K562 (cell line): ENCODE measurements around the gene ADAMTS14. TPM values are rescaled to one million over a fixed set of nuclear protein-coding genes. Genes with fewer than 3 reads are reported as not detected.

ENCODE experiments used
- ARID1B ChIP-seq: fragments of 450-650 bp; IDR thresholded peaks from 2 replicates; pipeline ENCODE4 v1.6.1; 2016; ENCODE audit warnings: antibody characterized with exemption, mild to moderate bottlenecking, inconsistent platforms
- ATF1 ChIP-seq, 2 experiments: fragments of 450-650 bp in 1 of 2; IDR thresholded peaks; 2 replicates each; pipeline ENCODE4 v1.6.1; 2016; ENCODE audit warnings: missing compliant biosample characterization in 1 of 2, missing genetic modification characterization in 1 of 2
- MTA3 ChIP-seq: fragments of 450-650 bp; formaldehyde crosslinking; IDR thresholded peaks from 2 replicates; pipeline ENCODE4 v1.6.1; 2017; ENCODE audit warnings: mild to moderate bottlenecking, borderline replicate concordance
- MYC ChIP-seq, 2 experiments: fragments of 250-450 bp in 1 of 2; sonication (Bioruptor Pico) in 1 of 2; IDR thresholded peaks; 2 replicates each; pipeline versions ENCODE4 v1.5.1 to v1.6.1; 2012 to 2021; ENCODE audit warnings: low read depth in 2 of 2, borderline replicate concordance in 1 of 2, improper control_type of control experiment in 1 of 2, low read length in 1 of 2, mild to moderate bottlenecking in 1 of 2, moderate library complexity in 1 of 2
- NR4A1 ChIP-seq, 2 experiments: fragments of 250-450 bp in 1 of 2; fragments of 450-650 bp in 1 of 2; sonication (Bioruptor Pico) in 1 of 2; IDR thresholded peaks; 2 replicates each; pipeline versions ENCODE4 v1.4.0 to v1.6.1; 2016 to 2020; ENCODE audit warnings: mild to moderate bottlenecking in 2 of 2, missing compliant biosample characterization in 1 of 2, missing genetic modification characterization in 1 of 2, moderate library complexity in 1 of 2
- RFX5 ChIP-seq: IDR thresholded peaks from 2 replicates; pipeline ENCODE4 v1.6.1; 2011; ENCODE audit warnings: low read depth, mild to moderate bottlenecking, improper control_type of control experiment, low read length
- ZEB2 ChIP-seq: fragments of 450-650 bp; IDR thresholded peaks from 2 replicates; pipeline ENCODE4 v1.6.1; 2016
- ZNF23 ChIP-seq: fragments of 250-450 bp; sonication (Bioruptor Pico); IDR thresholded peaks from 2 replicates; pipeline ENCODE4 v1.4.0; 2020; ENCODE audit warnings: mild to moderate bottlenecking
- ZNF445 ChIP-seq: fragments of 250-450 bp; sonication (Bioruptor Pico); IDR thresholded peaks from 2 replicates; pipeline ENCODE4 v1.4.0; 2020; ENCODE audit warnings: low read depth, mild to moderate bottlenecking, moderate library complexity
- ZNF589 ChIP-seq: fragments of 200-800 bp; sonication (Bioruptor generic); IDR thresholded peaks from 2 replicates; pipeline ENCODE4 v1.6.1; 2016; ENCODE audit warnings: low read depth, missing genetic modification characterization, missing compliant biosample characterization
- ZNF717 ChIP-seq: fragments of 250-450 bp; sonication (Bioruptor Pico); IDR thresholded peaks from 2 replicates; pipeline ENCODE4 v1.5.0; 2021
- polyA plus RNA-seq, 8 experiments: library from polyadenylated mRNA; depleted of rRNA in 4 of 8; stranded (reverse) in 5 of 8; unstranded in 3 of 8; fragments of >200 nt; fragmentation: Nextera tagmentation in 2 of 8; fragmentation: Illumina TruSeq in 1 of 8; extraction: Ambion mirVana in 2 of 8; extraction: Trizol in 1 of 8; gene quantifications; 2 replicates each; pipeline versions ENCODE4 v1.2.1 to v1.2.3, GENCODE V29; 2011 to 2014; ENCODE audit warnings: inconsistent platforms in 1 of 8, missing spikeins in 1 of 8
- total RNA-seq, 7 experiments: library from RNA; depleted of rRNA in 6 of 7; stranded (reverse); fragments of >200 nt in 6 of 7; fragmentation: Illumina TruSeq in 2 of 7; extraction: Trizol in 2 of 7; gene quantifications; 2 replicates each; pipeline versions ENCODE4 v1.2.1 to v1.2.3, GENCODE V29; 2011 to 2021; ENCODE audit warnings: low replicate concordance in 1 of 7
- TF ChIP-seq, protein P1 (sequence below): sonication (generic); formaldehyde crosslinking; IDR thresholded peaks from 2 replicates; pipeline ENCODE4 v1.8.0; 2023; ENCODE audit warnings: missing genetic modification reagents, mild to moderate bottlenecking, borderline replicate concordance
- TF ChIP-seq, protein P2 (sequence below), 3 experiments: IDR thresholded peaks in 2 of 3; conservative IDR thresholded peaks in 1 of 3; 2 replicates each; pipeline ENCODE4 v1.5.1; 2011 to 2012; ENCODE audit warnings: low read length in 3 of 3, mild to moderate bottlenecking in 3 of 3, control low read depth in 2 of 3, improper control_type of control experiment in 1 of 3, inconsistent platforms in 1 of 3, low read depth in 1 of 3, mixed read lengths in 1 of 3, moderate library complexity in 1 of 3; ENCODE audit not compliant: insufficient read depth in 2 of 3
- TF ChIP-seq, protein P3 (sequence below), 3 experiments: fragments of 200-800 bp in 1 of 3; fragments of 250-450 bp in 1 of 3; fragments of 450-650 bp in 1 of 3; sonication (Bioruptor Pico) in 1 of 3; sonication (Bioruptor generic) in 1 of 3; formaldehyde crosslinking in 1 of 3; IDR thresholded peaks; 2 replicates each; pipeline versions ENCODE4 v1.6.1 to v1.8.0; 2016 to 2022; ENCODE audit warnings: mild to moderate bottlenecking in 2 of 3, missing genetic modification characterization in 2 of 3, missing compliant biosample characterization in 1 of 3, moderate library complexity in 1 of 3

ADAMTS14 gene
- total and polyA plus RNA-seq, 9 of the 15 experiments (the other 6 are each of a cell fraction or from before 2014, with no cell fraction given), result 0.04 to 37.4 (median 15.9) TPM

DNA sequence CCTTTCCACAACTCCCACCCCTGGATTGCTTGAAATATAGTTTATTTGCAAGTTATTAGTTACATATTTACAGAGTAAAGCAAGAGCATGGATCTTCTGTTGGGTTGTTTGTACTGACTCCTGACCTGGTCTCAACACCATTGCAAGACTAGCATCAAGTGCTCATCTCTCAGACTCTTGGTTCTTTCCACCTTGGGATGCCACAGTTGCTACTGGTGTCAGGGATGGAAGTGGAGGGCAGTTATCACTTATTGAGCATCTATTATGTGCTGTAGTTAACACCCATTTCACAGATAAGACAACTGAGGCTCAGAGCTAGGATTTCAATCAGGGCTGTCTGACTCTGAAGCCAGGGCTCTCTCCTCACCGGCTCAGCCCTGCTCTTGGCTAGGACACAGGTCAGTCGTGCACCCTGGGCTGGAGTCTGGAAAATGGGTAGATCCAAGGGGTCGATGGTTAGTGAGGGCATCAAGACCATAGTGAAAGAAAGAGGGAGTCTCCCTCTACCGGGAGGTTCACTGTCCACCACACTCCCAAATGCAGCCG is 614 bp upstream of the ADAMTS14 start (continued):
- TF ChIP-seq, protein P1, sequence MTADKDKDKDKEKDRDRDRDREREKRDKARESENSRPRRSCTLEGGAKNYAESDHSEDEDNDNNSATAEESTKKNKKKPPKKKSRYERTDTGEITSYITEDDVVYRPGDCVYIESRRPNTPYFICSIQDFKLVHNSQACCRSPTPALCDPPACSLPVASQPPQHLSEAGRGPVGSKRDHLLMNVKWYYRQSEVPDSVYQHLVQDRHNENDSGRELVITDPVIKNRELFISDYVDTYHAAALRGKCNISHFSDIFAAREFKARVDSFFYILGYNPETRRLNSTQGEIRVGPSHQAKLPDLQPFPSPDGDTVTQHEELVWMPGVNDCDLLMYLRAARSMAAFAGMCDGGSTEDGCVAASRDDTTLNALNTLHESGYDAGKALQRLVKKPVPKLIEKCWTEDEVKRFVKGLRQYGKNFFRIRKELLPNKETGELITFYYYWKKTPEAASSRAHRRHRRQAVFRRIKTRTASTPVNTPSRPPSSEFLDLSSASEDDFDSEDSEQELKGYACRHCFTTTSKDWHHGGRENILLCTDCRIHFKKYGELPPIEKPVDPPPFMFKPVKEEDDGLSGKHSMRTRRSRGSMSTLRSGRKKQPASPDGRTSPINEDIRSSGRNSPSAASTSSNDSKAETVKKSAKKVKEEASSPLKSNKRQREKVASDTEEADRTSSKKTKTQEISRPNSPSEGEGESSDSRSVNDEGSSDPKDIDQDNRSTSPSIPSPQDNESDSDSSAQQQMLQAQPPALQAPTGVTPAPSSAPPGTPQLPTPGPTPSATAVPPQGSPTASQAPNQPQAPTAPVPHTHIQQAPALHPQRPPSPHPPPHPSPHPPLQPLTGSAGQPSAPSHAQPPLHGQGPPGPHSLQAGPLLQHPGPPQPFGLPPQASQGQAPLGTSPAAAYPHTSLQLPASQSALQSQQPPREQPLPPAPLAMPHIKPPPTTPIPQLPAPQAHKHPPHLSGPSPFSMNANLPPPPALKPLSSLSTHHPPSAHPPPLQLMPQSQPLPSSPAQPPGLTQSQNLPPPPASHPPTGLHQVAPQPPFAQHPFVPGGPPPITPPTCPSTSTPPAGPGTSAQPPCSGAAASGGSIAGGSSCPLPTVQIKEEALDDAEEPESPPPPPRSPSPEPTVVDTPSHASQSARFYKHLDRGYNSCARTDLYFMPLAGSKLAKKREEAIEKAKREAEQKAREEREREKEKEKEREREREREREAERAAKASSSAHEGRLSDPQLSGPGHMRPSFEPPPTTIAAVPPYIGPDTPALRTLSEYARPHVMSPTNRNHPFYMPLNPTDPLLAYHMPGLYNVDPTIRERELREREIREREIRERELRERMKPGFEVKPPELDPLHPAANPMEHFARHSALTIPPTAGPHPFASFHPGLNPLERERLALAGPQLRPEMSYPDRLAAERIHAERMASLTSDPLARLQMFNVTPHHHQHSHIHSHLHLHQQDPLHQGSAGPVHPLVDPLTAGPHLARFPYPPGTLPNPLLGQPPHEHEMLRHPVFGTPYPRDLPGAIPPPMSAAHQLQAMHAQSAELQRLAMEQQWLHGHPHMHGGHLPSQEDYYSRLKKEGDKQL (CRISPR knock-in tag), result 0 out of 2 replicates have a peak, but pooled peaks have one; percentile 37
- peak; percentile 23; the same call in 1 of the 2 replicates for TF ChIP-seq MTA3
- peak; percentile 64; the same call in 1 of the 2 replicates for TF ChIP-seq ZEB2
- TF ChIP-seq NR4A1 (CRISPR knock-in tag; IDR thresholded peaks at IDR 0.05), result peak; percentile 71; the same call in 1 of the 2 replicates
- TF ChIP-seq NR4A1 (tag; IDR thresholded peaks at IDR 0.05), result peak; percentile 85
- TF ChIP-seq, protein P2, sequence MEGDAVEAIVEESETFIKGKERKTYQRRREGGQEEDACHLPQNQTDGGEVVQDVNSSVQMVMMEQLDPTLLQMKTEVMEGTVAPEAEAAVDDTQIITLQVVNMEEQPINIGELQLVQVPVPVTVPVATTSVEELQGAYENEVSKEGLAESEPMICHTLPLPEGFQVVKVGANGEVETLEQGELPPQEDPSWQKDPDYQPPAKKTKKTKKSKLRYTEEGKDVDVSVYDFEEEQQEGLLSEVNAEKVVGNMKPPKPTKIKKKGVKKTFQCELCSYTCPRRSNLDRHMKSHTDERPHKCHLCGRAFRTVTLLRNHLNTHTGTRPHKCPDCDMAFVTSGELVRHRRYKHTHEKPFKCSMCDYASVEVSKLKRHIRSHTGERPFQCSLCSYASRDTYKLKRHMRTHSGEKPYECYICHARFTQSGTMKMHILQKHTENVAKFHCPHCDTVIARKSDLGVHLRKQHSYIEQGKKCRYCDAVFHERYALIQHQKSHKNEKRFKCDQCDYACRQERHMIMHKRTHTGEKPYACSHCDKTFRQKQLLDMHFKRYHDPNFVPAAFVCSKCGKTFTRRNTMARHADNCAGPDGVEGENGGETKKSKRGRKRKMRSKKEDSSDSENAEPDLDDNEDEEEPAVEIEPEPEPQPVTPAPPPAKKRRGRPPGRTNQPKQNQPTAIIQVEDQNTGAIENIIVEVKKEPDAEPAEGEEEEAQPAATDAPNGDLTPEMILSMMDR (IDR thresholded peaks at IDR 0.05 in 2 of 3, conservative IDR thresholded peaks at IDR 0.05 in 1 of 3; ENCODE audit: insufficient read depth in 2 of 3, low read depth in 1 of 3, low read length in 3 of 3), result peak; percentile 38 to 60 (median 46); a peak in 4 of 6 replicates
- TF ChIP-seq ZNF23, result no peak
- TF ChIP-seq ARID1B, result peak; percentile 57
- TF ChIP-seq MYC (IDR thresholded peaks at IDR 0.05; ENCODE audit: low read depth, low read length), result no peak
- TF ChIP-seq MYC (CRISPR knock-in tag; IDR thresholded peaks at IDR 0.05; ENCODE audit: borderline replicate concordance, low read depth), result peak; percentile 86; the same call in 1 of the 2 replicates
- TF ChIP-seq ZNF589 (CRISPR knock-in tag), result no peak
- 0 out of 2 replicates have a peak, but pooled peaks have one; percentile 49 for TF ChIP-seq ZNF445 (CRISPR knock-in tag)
- no peak for TF ChIP-seq ATF1 (CRISPR knock-in tag; IDR thresholded peaks at IDR 0.05)
- TF ChIP-seq ATF1 (tag; IDR thresholded peaks at IDR 0.05), result no peak
- no peak for TF ChIP-seq RFX5
- TF ChIP-seq, protein P3, sequence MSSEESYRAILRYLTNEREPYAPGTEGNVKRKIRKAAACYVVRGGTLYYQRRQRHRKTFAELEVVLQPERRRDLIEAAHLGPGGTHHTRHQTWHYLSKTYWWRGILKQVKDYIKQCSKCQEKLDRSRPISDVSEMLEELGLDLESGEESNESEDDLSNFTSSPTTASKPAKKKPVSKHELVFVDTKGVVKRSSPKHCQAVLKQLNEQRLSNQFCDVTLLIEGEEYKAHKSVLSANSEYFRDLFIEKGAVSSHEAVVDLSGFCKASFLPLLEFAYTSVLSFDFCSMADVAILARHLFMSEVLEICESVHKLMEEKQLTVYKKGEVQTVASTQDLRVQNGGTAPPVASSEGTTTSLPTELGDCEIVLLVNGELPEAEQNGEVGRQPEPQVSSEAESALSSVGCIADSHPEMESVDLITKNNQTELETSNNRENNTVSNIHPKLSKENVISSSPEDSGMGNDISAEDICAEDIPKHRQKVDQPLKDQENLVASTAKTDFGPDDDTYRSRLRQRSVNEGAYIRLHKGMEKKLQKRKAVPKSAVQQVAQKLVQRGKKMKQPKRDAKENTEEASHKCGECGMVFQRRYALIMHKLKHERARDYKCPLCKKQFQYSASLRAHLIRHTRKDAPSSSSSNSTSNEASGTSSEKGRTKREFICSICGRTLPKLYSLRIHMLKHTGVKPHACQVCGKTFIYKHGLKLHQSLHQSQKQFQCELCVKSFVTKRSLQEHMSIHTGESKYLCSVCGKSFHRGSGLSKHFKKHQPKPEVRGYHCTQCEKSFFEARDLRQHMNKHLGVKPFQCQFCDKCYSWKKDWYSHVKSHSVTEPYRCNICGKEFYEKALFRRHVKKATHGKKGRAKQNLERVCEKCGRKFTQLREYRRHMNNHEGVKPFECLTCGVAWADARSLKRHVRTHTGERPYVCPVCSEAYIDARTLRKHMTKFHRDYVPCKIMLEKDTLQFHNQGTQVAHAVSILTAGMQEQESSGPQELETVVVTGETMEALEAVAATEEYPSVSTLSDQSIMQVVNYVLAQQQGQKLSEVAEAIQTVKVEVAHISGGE (CRISPR knock-in tag; IDR thresholded peaks at IDR 0.05), result no peak
- peak; percentile 79; the same call in 1 of the 2 replicates for TF ChIP-seq ZNF717 (CRISPR knock-in tag)
